Endothelial cell (in vitro differentiated cells): Measurements from ENCODE around the gene HOXC10. TPM values are rescaled to one million over a fixed set of nuclear protein-coding genes. Genes with fewer than 3 reads are reported as not detected.

Source experiments
- DNase-seq: peaks from one replicate; pipeline ENCODE4 v3.0.0; 2021; ENCODE audit warnings: low spot score
- H3K27ac Mint-ChIP-seq: one replicate; pipeline ENCODE4 v1.8.0; 2021; ENCODE audit warnings: mixed read lengths, inconsistent platforms; ENCODE audit not compliant: unreplicated experiment
- H3K27me3 Mint-ChIP-seq: one replicate; pipeline ENCODE4 v1.8.0; 2021; ENCODE audit warnings: mild to moderate bottlenecking, moderate library complexity, mixed read lengths, inconsistent platforms; ENCODE audit not compliant: unreplicated experiment
- H3K36me3 Mint-ChIP-seq: one replicate; pipeline ENCODE4 v1.8.0; 2021; ENCODE audit warnings: mild to moderate bottlenecking, low read depth, mixed read lengths, inconsistent platforms; ENCODE audit not compliant: unreplicated experiment
- H3K4me1 Mint-ChIP-seq: one replicate; pipeline ENCODE4 v1.8.0; 2021; ENCODE audit warnings: mild to moderate bottlenecking, mixed read lengths, inconsistent platforms; ENCODE audit not compliant: unreplicated experiment
- H3K4me3 Mint-ChIP-seq: one replicate; pipeline ENCODE4 v1.8.0; 2021; ENCODE audit warnings: mild to moderate bottlenecking, mixed read lengths, inconsistent platforms; ENCODE audit not compliant: unreplicated experiment
- H3K9me3 Mint-ChIP-seq: one replicate; pipeline ENCODE4 v1.8.0; 2021; ENCODE audit warnings: mixed read lengths, inconsistent platforms; ENCODE audit not compliant: unreplicated experiment
- CTCF ChIP-seq: fragments of 200-600 bp; sonication (generic); IDR thresholded peaks from one replicate; pipeline ENCODE4 v1.5.0; 2021; ENCODE audit warnings: antibody characterized with exemption; ENCODE audit not compliant: unreplicated experiment
- total RNA-seq: library from RNA; stranded (reverse); fragmentation: NEBNext Ultra II Directional; extraction: Animal tissue kit (Norgen Biotek cat#: 25700); gene quantifications from one replicate; pipeline ENCODE4 v1.2.1, GENCODE V29; 2021; ENCODE audit not compliant: unreplicated experiment

The HOXC10 gene
- total RNA-seq, 1 donor from 2014 or later, result 1.9 TPM

GRCh38 chr12:53976823-53977595 lies 7.9 kb upstream of the HOXC10 start:
- no peaks in the 10 kb centered on the region for H3K36me3 Mint-ChIP-seq
- no peaks in the 10 kb centered on the region for H3K9me3 Mint-ChIP-seq
- DNase-seq, result no peak
- peaks cover 42% of the 10 kb centered on the region for H3K27me3 Mint-ChIP-seq
- no peak for TF ChIP-seq CTCF
- peaks cover 23% of the 10 kb centered on the region for H3K4me1 Mint-ChIP-seq
- H3K27ac Mint-ChIP-seq, result no peak overlapping the region
- H3K4me3 Mint-ChIP-seq, result no peak overlapping the region

GRCh38 chr12:53977596-53978445 lies 7.1 kb upstream of the HOXC10 start:
- H3K27ac Mint-ChIP-seq, result no peak overlapping the region

GRCh38 chr12:53978477-53979356 lies 6.2 kb upstream of the HOXC10 start:
- H3K4me3 Mint-ChIP-seq, result no peak overlapping the region
- no peak for TF ChIP-seq CTCF
- H3K4me1 Mint-ChIP-seq, result peaks cover 31% of the 10 kb centered on the region
- no peaks in the 10 kb centered on the region for H3K9me3 Mint-ChIP-seq
- DNase-seq, result no peak
- H3K27ac Mint-ChIP-seq, result no peak overlapping the region
- no peaks in the 10 kb centered on the region for H3K36me3 Mint-ChIP-seq
- H3K27me3 Mint-ChIP-seq, result peaks cover 38% of the 10 kb centered on the region

More at GRCh38 chr12:53977596-53978445, 7.1 kb upstream of the HOXC10 start:
- DNase-seq, result no peak
- no peaks in the 10 kb centered on the region for H3K36me3 Mint-ChIP-seq
- peaks cover 39% of the 10 kb centered on the region for H3K27me3 Mint-ChIP-seq
- TF ChIP-seq CTCF, result no peak
- H3K4me1 Mint-ChIP-seq, result peaks cover 29% of the 10 kb centered on the region
- no peaks in the 10 kb centered on the region for H3K9me3 Mint-ChIP-seq
- H3K4me3 Mint-ChIP-seq, result no peak overlapping the region

GRCh38 chr12:53980104-53980801 lies 4.7 kb upstream of the HOXC10 start:
- no peak for DNase-seq
- TF ChIP-seq CTCF, result no peak
- H3K4me3 Mint-ChIP-seq, result no peak overlapping the region
- peaks cover 34% of the 10 kb centered on the region for H3K4me1 Mint-ChIP-seq
- peaks cover 35% of the 10 kb centered on the region for H3K27me3 Mint-ChIP-seq
- H3K36me3 Mint-ChIP-seq, result no peaks in the 10 kb centered on the region
- H3K9me3 Mint-ChIP-seq, result no peaks in the 10 kb centered on the region
- H3K27ac Mint-ChIP-seq, result no peak overlapping the region
